Naive B cell (primary cell): ENCODE data around the gene PEDS1. TPM values are rescaled to one million over a fixed set of nuclear protein-coding genes. Genes with fewer than 3 reads are reported as not detected.
"Not testable (repeated sequence)": the region's sequence is repeated elsewhere in the genome, so short reads cannot be mapped to it uniquely, and the experiment has no call there.

Experiments used
- ATAC-seq, 2 donors: fragments of 150-1000 bp; cut with Tn5 transposase; 2 replicates each; pipeline ENCODE4 v1.10.0; 2021; ENCODE audit warnings: low read depth in 2 of 2, mild to moderate bottlenecking in 2 of 2, moderate library complexity in 2 of 2
- DNase-seq: peaks from one replicate; pipeline ENCODE4 v3.0.0; 2022
- H3K27ac Mint-ChIP-seq, 6 donors: one replicate each; pipeline ENCODE4 v1.8.0; 2020 to 2022; ENCODE audit warnings: mild to moderate bottlenecking in 6 of 6, mixed read lengths in 6 of 6, moderate library complexity in 5 of 6, inconsistent platforms in 2 of 6
- H3K27me3 Mint-ChIP-seq, 3 donors: one replicate each; pipeline ENCODE4 v1.8.0; 2021 to 2022; ENCODE audit warnings: mixed read lengths in 3 of 3, mild to moderate bottlenecking in 1 of 3
- H3K36me3 Mint-ChIP-seq, 2 donors: one replicate each; pipeline ENCODE4 v1.8.0; 2020 to 2022; ENCODE audit warnings: mixed read lengths in 2 of 2, inconsistent platforms in 1 of 2, mild to moderate bottlenecking in 1 of 2
- H3K4me1 Mint-ChIP-seq, 3 donors: one replicate each; pipeline ENCODE4 v1.8.0; 2020 to 2022; ENCODE audit warnings: mixed read lengths in 3 of 3, inconsistent platforms in 1 of 3, mild to moderate bottlenecking in 1 of 3, moderate library complexity in 1 of 3
- H3K4me3 Mint-ChIP-seq, 8 donors: one replicate each; pipeline ENCODE4 v1.8.0; 2020 to 2022; ENCODE audit warnings: mild to moderate bottlenecking in 8 of 8, mixed read lengths in 8 of 8, moderate library complexity in 8 of 8, inconsistent platforms in 2 of 8
- H3K9me3 Mint-ChIP-seq, 7 donors: one replicate each; pipeline ENCODE4 v1.8.0; 2020 to 2022; ENCODE audit warnings: mixed read lengths in 7 of 7, mild to moderate bottlenecking in 5 of 7, inconsistent platforms in 2 of 7, moderate library complexity in 1 of 7
- polyA plus RNA-seq, 6 donors: library from polyadenylated mRNA; unstranded; fragments of 300-500 nt; fragmentation: Illumina TruSeq; gene quantifications; one replicate each; pipeline ENCODE4 v1.2.3, GENCODE V29; 2021; ENCODE audit warnings: low read depth in 6 of 6

The PEDS1 gene
- polyA plus RNA-seq, 6 donors from 2014 or later, result 14.1 to 22.6 (median 16.9) TPM

DNA sequence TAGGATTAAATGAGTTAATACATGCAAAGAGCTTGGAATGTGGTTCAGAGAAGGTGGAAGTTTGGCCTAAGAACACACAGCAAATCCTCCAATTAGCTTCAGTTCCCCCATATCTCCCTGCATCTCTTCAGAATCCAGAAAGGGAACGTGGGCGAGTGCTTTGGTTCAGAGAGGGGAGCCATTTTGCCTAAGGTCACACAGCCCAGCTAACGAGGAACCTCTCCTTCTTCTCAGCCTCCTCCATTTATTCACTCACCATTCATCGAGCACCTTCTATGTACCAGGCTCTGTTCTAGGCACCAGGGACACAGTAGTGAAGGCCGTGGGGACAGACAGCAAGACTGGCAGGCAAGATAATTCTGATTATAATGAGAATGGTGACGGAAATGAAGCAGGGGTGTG lies 34.8 kb upstream of the PEDS1 start:
- Mint-ChIP-seq H3K4me3 (peak overlapping the region in 6 of 8 donors; percentile 12 to 87 (median 60)), H3K27ac (peak overlapping the region in 3 of 6 donors; percentile 7 to 61 (median 36)), H3K36me3 (no peaks in the 10 kb centered on the region), H3K9me3 (no peaks in the 10 kb centered on the region), H3K4me1 (peaks cover 10 to 17% (median 16%) of the 10 kb centered on the region in 3 donors), H3K27me3 (peaks cover 0 to 18% (median 9%) of the 10 kb centered on the region in 3 donors)
- ATAC-seq (no peak), DNase-seq (no peak)

DNA sequence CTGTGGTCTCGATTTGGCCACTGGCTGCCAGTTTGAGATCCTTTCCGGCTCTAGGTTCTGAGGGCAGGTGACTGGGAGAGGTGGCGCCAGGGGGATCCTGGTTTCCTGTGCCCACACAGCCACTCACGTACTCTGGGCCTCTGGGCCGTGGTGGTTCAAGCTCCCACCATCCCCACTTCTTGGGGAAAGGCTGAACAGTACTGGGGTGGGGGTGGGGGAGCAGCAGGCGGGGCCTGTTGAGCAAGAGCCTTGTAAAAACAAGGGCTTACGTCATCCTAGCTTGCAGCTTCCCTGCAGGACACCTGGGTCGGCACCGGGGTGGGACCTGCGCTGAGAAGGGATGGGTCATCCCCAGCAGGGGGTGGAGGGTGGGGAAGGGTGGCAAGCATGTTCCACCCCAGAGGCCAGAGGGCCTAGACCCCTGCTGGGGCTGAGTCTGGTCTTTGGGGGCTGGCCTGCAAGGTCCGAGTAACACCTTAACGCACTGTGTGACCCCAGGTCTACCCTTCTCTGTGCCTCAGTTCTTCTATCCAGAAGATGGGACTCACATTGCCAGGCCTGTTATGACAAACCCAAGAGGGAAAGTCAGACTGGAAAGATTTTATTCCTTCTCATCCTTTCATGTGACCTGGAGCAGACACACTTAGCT lies 34.0 kb upstream of the PEDS1 start:
- Mint-ChIP-seq H3K9me3 (no peaks in the 10 kb centered on the region), H3K4me1 (peaks cover 4 to 9% (median 8%) of the 10 kb centered on the region in 3 donors), H3K36me3 (no peaks in the 10 kb centered on the region), H3K4me3 (peak overlapping the region in 1 of 8 donors; percentile 44), H3K27ac (no peak overlapping the region), H3K27me3 (peaks cover 0 to 18% (median 9%) of the 10 kb centered on the region in 3 donors)
- no peak for ATAC-seq
- no peak for DNase-seq

DNA sequence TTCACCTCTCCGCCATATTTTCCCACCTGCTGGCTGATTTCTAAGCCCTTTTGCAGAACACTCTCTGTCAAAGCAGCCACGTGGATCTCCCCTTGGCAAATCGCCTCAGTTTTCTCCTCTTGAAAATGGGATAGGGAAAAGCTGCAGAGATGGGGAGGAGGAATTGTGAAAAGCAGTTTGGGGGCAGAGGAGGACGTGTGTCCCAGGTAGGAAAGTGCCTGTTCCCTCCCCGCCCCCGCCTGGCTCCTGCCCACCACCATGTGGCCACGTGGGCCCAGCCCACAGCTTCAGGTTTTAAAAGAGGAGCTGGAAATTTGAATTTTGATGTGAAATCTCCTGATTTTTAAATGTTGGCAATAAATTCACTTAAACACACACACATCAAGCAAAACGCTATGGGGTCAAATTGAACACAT lies 33.5 kb upstream of the PEDS1 start:
- DNase-seq, result no peak
- ATAC-seq, result no peak
- peak overlapping the region in 1 of 6 donors; percentile 62 for H3K27ac Mint-ChIP-seq
- H3K27me3 Mint-ChIP-seq, result peaks cover 0 to 18% (median 9%) of the 10 kb centered on the region in 3 donors
- H3K4me1 Mint-ChIP-seq, result peaks cover 4 to 8% (median 4%) of the 10 kb centered on the region in 3 donors
- no peak overlapping the region for H3K4me3 Mint-ChIP-seq
- no peaks in the 10 kb centered on the region for H3K9me3 Mint-ChIP-seq
- H3K36me3 Mint-ChIP-seq, result no peaks in the 10 kb centered on the region

DNA sequence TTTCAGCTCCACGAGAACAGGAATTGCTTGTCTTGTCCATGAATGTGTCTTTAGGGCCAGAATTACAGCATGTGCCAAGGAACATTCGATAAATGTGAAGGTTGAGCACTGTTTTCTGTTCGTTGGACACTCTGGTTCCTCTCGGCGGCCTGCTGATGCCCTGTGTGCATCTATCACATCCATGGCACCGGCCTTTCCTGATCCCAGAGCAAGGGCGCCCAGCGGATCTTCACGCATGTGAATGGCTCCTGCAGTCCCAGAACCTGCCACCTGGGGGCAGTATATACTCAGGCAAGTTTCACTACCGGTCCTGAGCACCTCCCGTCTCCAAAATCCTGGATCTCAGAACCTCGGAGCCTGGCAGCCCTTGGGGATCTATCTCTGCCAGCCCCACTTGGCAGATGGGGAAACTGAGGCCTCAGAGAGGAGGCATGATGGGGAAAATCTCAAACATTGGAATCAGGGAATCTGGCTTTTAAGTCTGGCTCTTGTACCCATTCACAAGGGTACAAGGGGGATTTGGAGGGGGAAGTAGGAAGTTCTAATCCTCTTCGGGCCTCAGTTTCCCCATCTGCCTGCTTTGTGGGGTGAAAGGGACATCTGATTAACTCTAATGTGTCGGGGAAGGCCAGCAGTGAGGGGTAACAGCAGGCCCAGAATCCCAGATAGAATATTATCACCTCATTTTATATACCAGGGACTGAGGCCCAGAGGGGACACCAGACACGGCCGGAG lies 32.8 kb upstream of the PEDS1 start:
- no peak overlapping the region for H3K27ac Mint-ChIP-seq
- no peaks in the 10 kb centered on the region for H3K36me3 Mint-ChIP-seq
- H3K4me3 Mint-ChIP-seq, result peak overlapping the region in 1 of 8 donors; percentile 22
- H3K27me3 Mint-ChIP-seq, result peaks cover 0 to 18% (median 9%) of the 10 kb centered on the region in 3 donors
- peak; percentile 78 for DNase-seq
- ATAC-seq, result peak in 1 of 2 donors; percentile 16
- peaks cover 4 to 8% (median 4%) of the 10 kb centered on the region in 3 donors for H3K4me1 Mint-ChIP-seq
- no peaks in the 10 kb centered on the region for H3K9me3 Mint-ChIP-seq

GRCh38 chr20:50185426-50185825 lies 31.9 kb upstream of the PEDS1 start:
- Mint-ChIP-seq H3K27me3 (peaks cover 0 to 18% (median 9%) of the 10 kb centered on the region in 3 donors), H3K36me3 (no peaks in the 10 kb centered on the region), H3K9me3 (no peaks in the 10 kb centered on the region), H3K27ac (no peak overlapping the region), H3K4me3 (no peak overlapping the region), H3K4me1 (peaks cover 4 to 8% (median 4%) of the 10 kb centered on the region in 3 donors)
- ATAC-seq (no peak), DNase-seq (no peak)

- DNase-seq, result no peak
- no peak overlapping the region for H3K27ac Mint-ChIP-seq
- H3K36me3 Mint-ChIP-seq, result no peaks in the 10 kb centered on the region
- H3K9me3 Mint-ChIP-seq, result no peaks in the 10 kb centered on the region
- no peak for ATAC-seq
- H3K4me3 Mint-ChIP-seq, result no peak overlapping the region
- H3K4me1 Mint-ChIP-seq, result peaks cover 3 to 9% (median 8%) of the 10 kb centered on the region in 3 donors
- peaks cover 0 to 18% (median 9%) of the 10 kb centered on the region in 3 donors for H3K27me3 Mint-ChIP-seq
Observed at GRCh38 chr20:50182346-50182745, 28.8 kb upstream of the PEDS1 start.

- H3K9me3 Mint-ChIP-seq, result no peaks in the 10 kb centered on the region
Observed at GRCh38 chr20:50181344-50181743, 27.8 kb upstream of the PEDS1 start.

DNA sequence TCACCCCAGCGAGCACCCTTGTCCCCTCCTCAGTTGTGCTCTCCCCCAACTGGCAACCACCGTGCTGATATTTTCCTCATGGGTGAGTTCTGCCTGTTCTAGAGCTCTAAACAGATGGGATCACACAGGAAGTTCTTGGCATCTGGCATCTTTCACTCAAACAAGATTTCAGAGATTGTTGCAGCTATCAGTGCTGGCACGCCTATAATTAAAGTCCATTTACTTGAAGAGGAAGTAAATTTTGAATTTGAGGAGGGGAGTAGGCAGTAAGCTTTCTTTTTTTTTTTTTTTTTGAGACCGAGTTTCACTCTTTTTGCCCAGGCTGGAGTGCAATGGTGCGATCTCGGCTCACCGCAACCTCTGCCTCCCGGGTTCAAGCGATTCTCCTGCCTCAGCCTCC lies 25.1 kb upstream of the PEDS1 start:
- ATAC-seq, H3K4me3 Mint-ChIP-seq, H3K27ac Mint-ChIP-seq, H3K4me1 Mint-ChIP-seq, H3K36me3 Mint-ChIP-seq, H3K27me3 Mint-ChIP-seq, DNase-seq, H3K9me3 Mint-ChIP-seq: not testable (repeated sequence)

More at GRCh38 chr20:50181344-50181743, 27.8 kb upstream of the PEDS1 start:
- DNase-seq, result no peak
- no peak for ATAC-seq
- Mint-ChIP-seq H3K4me1 (peaks cover 3 to 7% (median 5%) of the 10 kb centered on the region in 3 donors), H3K4me3 (no peak overlapping the region), H3K27ac (no peak overlapping the region), H3K27me3 (peaks cover 0 to 18% (median 10%) of the 10 kb centered on the region in 3 donors), H3K36me3 (no peaks in the 10 kb centered on the region)

GRCh38 chr20:50175938-50176933 lies 22.7 kb upstream of the PEDS1 start:
- ATAC-seq (no peak), DNase-seq (no peak)
- no peak overlapping the region for H3K4me3 Mint-ChIP-seq
- no peaks in the 10 kb centered on the region for H3K36me3 Mint-ChIP-seq
- no peaks in the 10 kb centered on the region for H3K9me3 Mint-ChIP-seq
- peak overlapping the region in 1 of 6 donors; percentile 18 for H3K27ac Mint-ChIP-seq
- H3K27me3 Mint-ChIP-seq, result peaks cover 9 to 21% (median 20%) of the 10 kb centered on the region in 3 donors
- peaks cover 6 to 14% (median 13%) of the 10 kb centered on the region in 3 donors for H3K4me1 Mint-ChIP-seq

DNA sequence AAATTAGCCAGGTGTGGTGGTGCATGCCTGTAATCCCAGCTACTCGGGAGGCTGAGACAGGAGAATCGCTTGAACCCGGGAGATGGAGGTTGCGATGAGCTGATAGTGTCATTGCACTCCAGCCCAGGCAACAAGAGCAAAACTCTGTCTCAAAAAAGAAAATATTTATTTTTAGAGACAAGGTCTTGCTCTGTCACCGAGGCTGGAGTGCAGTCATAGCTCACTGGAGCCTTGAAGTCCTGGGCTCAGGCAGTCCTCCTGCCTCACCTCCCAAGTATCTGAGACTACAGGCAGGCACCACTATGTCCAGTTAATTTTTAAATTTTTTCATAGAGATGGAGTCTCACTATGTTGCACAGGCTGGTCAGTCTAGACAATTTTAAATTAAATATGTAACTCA lies 20.9 kb upstream of the PEDS1 start:
- Mint-ChIP-seq H3K36me3 (peaks cover 2 to 3% of the 10 kb centered on the region in 2 donors), H3K27me3 (peaks cover 11 to 33% (median 26%) of the 10 kb centered on the region in 3 donors), H3K27ac (no peak overlapping the region), H3K4me1 (peaks cover 6 to 15% (median 13%) of the 10 kb centered on the region in 3 donors), H3K4me3 (no peak overlapping the region), H3K9me3 (peaks cover 0 to 3% (median under 1%) of the 10 kb centered on the region in 7 donors)
- no peak for DNase-seq
- no peak for ATAC-seq

DNA sequence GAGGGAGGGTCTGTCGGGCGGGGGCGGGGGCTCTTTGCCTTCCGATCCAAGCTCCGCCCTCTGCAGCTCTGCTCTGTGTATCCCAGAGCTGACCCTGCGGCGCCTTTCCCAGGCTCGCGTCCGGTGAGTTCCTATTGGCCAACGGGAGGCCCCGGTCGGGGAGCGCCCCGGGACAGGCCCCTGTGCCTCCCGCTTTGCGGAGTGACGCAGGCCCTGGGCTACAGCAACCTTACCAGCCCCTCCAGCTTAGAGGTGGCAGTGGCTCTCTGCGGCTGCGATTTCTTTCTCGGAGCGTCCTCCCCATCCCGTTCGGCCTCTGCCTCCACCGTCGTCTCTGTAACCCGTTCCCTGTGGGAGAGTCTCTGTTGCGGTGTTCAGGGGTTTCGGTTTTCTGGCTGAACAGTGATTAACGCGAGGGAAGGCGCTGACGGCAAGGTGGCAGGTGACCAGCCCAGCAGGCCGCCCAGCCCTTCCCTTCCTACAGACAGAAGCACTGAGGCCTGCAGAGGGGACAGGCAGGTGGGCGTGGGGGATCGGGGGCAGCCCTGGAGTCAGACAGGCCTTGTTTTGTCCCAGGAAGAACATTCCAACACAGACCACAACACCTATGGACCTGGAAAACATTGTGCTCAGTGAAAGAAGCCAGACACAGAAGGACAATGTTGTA lies 19.0 kb upstream of the PEDS1 start:
- peaks cover 4 to 7% of the 10 kb centered on the region in 2 donors for H3K36me3 Mint-ChIP-seq
- DNase-seq (no peak), ATAC-seq (peak; percentile 73 to 76)
- H3K27me3 Mint-ChIP-seq, result peaks cover 14 to 38% (median 26%) of the 10 kb centered on the region in 3 donors
- peak overlapping the region in 1 of 6 donors; percentile 36 for H3K27ac Mint-ChIP-seq
- peak overlapping the region in 7 of 8 donors; percentile 7 to 84 (median 64) for H3K4me3 Mint-ChIP-seq
- H3K9me3 Mint-ChIP-seq, result peaks cover 0 to 6% (median 2%) of the 10 kb centered on the region in 7 donors
- H3K4me1 Mint-ChIP-seq, result peaks cover 8 to 13% (median 13%) of the 10 kb centered on the region in 3 donors

DNA sequence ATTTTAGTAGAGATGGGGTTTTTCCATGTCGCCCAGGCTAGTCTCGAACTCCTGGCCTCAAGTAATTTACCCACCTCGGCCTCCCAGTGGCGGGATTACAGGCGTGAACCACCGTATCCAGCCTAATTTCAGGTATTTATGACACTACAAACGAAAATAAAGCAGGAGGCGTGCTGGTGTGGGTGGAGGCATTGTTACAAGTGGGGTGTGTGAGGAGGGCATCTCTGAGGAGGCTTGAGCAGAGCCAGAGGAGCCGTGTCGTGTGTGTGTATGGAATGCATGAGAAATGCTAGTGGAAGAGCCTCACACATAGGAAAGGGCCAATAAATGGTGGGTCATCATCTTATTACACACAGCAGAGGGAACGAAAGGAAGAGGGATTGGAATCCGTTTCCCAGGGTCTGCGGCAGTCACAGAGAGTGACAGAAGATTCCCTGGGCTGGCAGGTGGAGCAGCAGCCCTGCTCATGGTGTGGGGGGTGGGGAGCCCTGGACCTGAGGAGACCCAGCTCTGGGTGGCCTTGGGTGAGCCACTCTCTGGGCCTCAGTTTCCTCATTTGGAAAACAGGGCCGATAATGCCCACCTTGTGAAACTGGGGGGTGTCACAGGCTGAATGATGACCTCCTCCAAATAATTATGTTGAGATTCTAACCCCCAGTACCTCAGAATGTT lies 17.2 kb upstream of the PEDS1 start:
- H3K27me3 Mint-ChIP-seq, result peaks cover 14 to 39% (median 26%) of the 10 kb centered on the region in 3 donors
- H3K4me3 Mint-ChIP-seq, result no peak overlapping the region
- DNase-seq, result no peak
- no peak for ATAC-seq
- peaks cover 15 to 22% (median 21%) of the 10 kb centered on the region in 3 donors for H3K4me1 Mint-ChIP-seq
- peaks cover 0 to 6% (median 2%) of the 10 kb centered on the region in 7 donors for H3K9me3 Mint-ChIP-seq
- H3K36me3 Mint-ChIP-seq, result peaks cover 4 to 7% of the 10 kb centered on the region in 2 donors
- no peak overlapping the region for H3K27ac Mint-ChIP-seq
